RWPE2 (cell line): ENCODE measurements around the gene RGS6.

Experiments used
- ATAC-seq: fragments of 200-7000 bp; cut with Tn5 transposase; 3 replicates; pipeline ENCODE4 v1.9.1; 2021; ENCODE audit warnings: low read depth
- DNase-seq: peaks from one replicate; pipeline ENCODE4 v3.0.0-alpha.2; 2020; ENCODE audit warnings: low spot score
- H3K27ac ChIP-seq: fragments of 450-650 bp; 2 replicates; pipeline ENCODE4 v1.5.1; 2017; ENCODE audit warnings: mild to moderate bottlenecking; ENCODE audit not compliant: poor library complexity, severe bottlenecking
- H3K27me3 ChIP-seq: fragments of 250-450 bp; sonication (Bioruptor Pico); 2 replicates; pipeline ENCODE4 v1.5.1; 2021; ENCODE audit warnings: mild to moderate bottlenecking, moderate library complexity; ENCODE audit not compliant: insufficient read depth, poor library complexity, severe bottlenecking
- H3K36me3 ChIP-seq: fragments of 250-450 bp; sonication (Bioruptor Pico); 2 replicates; pipeline ENCODE4 v1.5.1; 2020; ENCODE audit warnings: low read depth, mild to moderate bottlenecking, moderate library complexity
- H3K4me1 ChIP-seq: fragments of 250-450 bp; sonication (Bioruptor Pico); 2 replicates; pipeline ENCODE4 v1.5.1; 2021; ENCODE audit warnings: mild to moderate bottlenecking, moderate library complexity; ENCODE audit not compliant: insufficient read depth, poor library complexity, severe bottlenecking
- H3K4me3 ChIP-seq: fragments of 250-450 bp; sonication (Bioruptor Pico); 2 replicates; pipeline ENCODE4 v1.5.1; 2021; ENCODE audit warnings: mild to moderate bottlenecking, moderate library complexity; ENCODE audit not compliant: severe bottlenecking
- H3K9me3 ChIP-seq: fragments of 250-450 bp; sonication (Bioruptor Pico); 2 replicates; pipeline ENCODE4 v1.5.1; 2021; ENCODE audit warnings: mild to moderate bottlenecking, moderate library complexity; ENCODE audit not compliant: severe bottlenecking
- CTCF ChIP-seq: fragments of 450-650 bp; IDR thresholded peaks from one replicate; pipeline ENCODE4 v1.5.1; 2017; ENCODE audit warnings: mild to moderate bottlenecking, moderate library complexity; ENCODE audit not compliant: poor library complexity, severe bottlenecking

The RGS6 gene

GRCh38 chr14:72552236-72552635 lies 620.0 kb downstream of the RGS6 start:
- DNase-seq (no peak), ATAC-seq (no peak)
- Histone ChIP-seq H3K9me3 (no peaks in the 10 kb centered on the region), H3K27me3 (peaks cover 4% of the 10 kb centered on the region), H3K27ac (no peak overlapping the region), H3K36me3 (no peaks in the 10 kb centered on the region), H3K4me3 (no peak overlapping the region), H3K4me1 (no peaks in the 10 kb centered on the region)
- TF ChIP-seq CTCF = no peak

- peaks cover under 1% of the 10 kb centered on the region for H3K4me1 ChIP-seq
- no peak for TF ChIP-seq CTCF
- no peak for DNase-seq
- no peak overlapping the region for H3K4me3 ChIP-seq
- H3K36me3 ChIP-seq = no peaks in the 10 kb centered on the region
- no peaks in the 10 kb centered on the region for H3K9me3 ChIP-seq
- ATAC-seq = no peak
- peaks cover 4% of the 10 kb centered on the region for H3K27me3 ChIP-seq
- no peak overlapping the region for H3K27ac ChIP-seq
Observed at GRCh38 chr14:72553161-72553560, 620.9 kb downstream of the RGS6 start.

GRCh38 chr14:72553656-72554055 lies 621.4 kb downstream of the RGS6 start:
- Histone ChIP-seq H3K4me3 (no peak overlapping the region), H3K4me1 (peaks cover 6% of the 10 kb centered on the region), H3K27ac (no peak overlapping the region), H3K9me3 (no peaks in the 10 kb centered on the region), H3K27me3 (peaks cover 4% of the 10 kb centered on the region), H3K36me3 (no peaks in the 10 kb centered on the region)
- TF ChIP-seq CTCF = no peak
- no peak for ATAC-seq
- DNase-seq = no peak

- no peak overlapping the region for H3K4me3 ChIP-seq
- H3K27me3 ChIP-seq = peaks cover 4% of the 10 kb centered on the region
- no peak for ATAC-seq
- H3K4me1 ChIP-seq = peaks cover 13% of the 10 kb centered on the region
- H3K9me3 ChIP-seq = no peaks in the 10 kb centered on the region
- no peak overlapping the region for H3K27ac ChIP-seq
- H3K36me3 ChIP-seq = no peaks in the 10 kb centered on the region
- no peak for DNase-seq
- TF ChIP-seq CTCF = no peak
Observed at GRCh38 chr14:72554401-72554800, 622.2 kb downstream of the RGS6 start.

GRCh38 chr14:72554994-72555608 lies 622.9 kb downstream of the RGS6 start:
- peak; percentile 12 for TF ChIP-seq CTCF

More at GRCh38 chr14:72554994-72555608, 622.9 kb downstream of the RGS6 start:
- H3K36me3 ChIP-seq = no peaks in the 10 kb centered on the region
- H3K27me3 ChIP-seq = peaks cover 4% of the 10 kb centered on the region
- no peak overlapping the region for H3K4me3 ChIP-seq
- DNase-seq (no peak), ATAC-seq (no peak)
- no peaks in the 10 kb centered on the region for H3K9me3 ChIP-seq
- H3K27ac ChIP-seq = no peak overlapping the region
- H3K4me1 ChIP-seq = peaks cover 20% of the 10 kb centered on the region
